Right renal cortex interstitium (tissue), 3 donors: ENCODE data around the gene AP3S1. TPM values are rescaled to one million over a fixed set of nuclear protein-coding genes. Genes with fewer than 3 reads are reported as not detected.
"Not testable (repeated sequence)": the region's sequence is repeated elsewhere in the genome, so short reads cannot be mapped to it uniquely, and the experiment has no call there.

Source experiments
- DNase-seq, 3 donors: peaks; one replicate each; pipeline ENCODE4 v3.0.0-alpha.2; 2013; ENCODE audit warnings: low read depth in 3 of 3, low spot score in 2 of 3
- polyA plus RNA-seq, 3 donors: library from polyadenylated mRNA; unstranded; fragments of 120-200 nt; gene quantifications; one replicate each; pipeline ENCODE4 v1.2.1, GENCODE V29; 2013; ENCODE audit not compliant: insufficient read length in 3 of 3

Gene AP3S1
- polyA plus RNA-seq, 3 donors, result 119 to 139 (median 138) TPM

GRCh38 chr5:115859378-115859777 lies 17.6 kb downstream of the AP3S1 start:
- no peak for DNase-seq

GRCh38 chr5:115869256-115869795 lies 27.6 kb downstream of the AP3S1 start:
- no peak for DNase-seq

- DNase-seq, result no peak
These were observed 30.7 kb downstream of the AP3S1 start for GRCh38 chr5:115872447-115872846.

- DNase-seq, result no peak
These were observed 31.7 kb downstream of the AP3S1 start for GRCh38 chr5:115873392-115873791.

GRCh38 chr5:115875447-115875846 lies 33.7 kb downstream of the AP3S1 start:
- no peak for DNase-seq

GRCh38 chr5:115877342-115877741 lies 35.6 kb downstream of the AP3S1 start:
- DNase-seq, result not testable (repeated sequence)

- DNase-seq, result not testable (repeated sequence)
These were observed 40.7 kb downstream of the AP3S1 start for GRCh38 chr5:115882434-115882833.

GRCh38 chr5:115884704-115885103 lies 43.0 kb downstream of the AP3S1 start:
- no peak for DNase-seq

- DNase-seq, result not testable (repeated sequence)
These were observed 43.5 kb downstream of the AP3S1 start for GRCh38 chr5:115885208-115885607.

GRCh38 chr5:115888027-115888426 lies 46.3 kb downstream of the AP3S1 start:
- no peak for DNase-seq

GRCh38 chr5:115892021-115892420 lies 50.3 kb downstream of the AP3S1 start:
- no peak for DNase-seq

GRCh38 chr5:115894342-115894741 lies 52.6 kb downstream of the AP3S1 start:
- DNase-seq, result no peak

GRCh38 chr5:115895821-115896220 lies 54.1 kb downstream of the AP3S1 start:
- no peak for DNase-seq

GRCh38 chr5:115898656-115899055 lies 56.9 kb downstream of the AP3S1 start:
- DNase-seq, result no peak

- DNase-seq, result no peak
These were observed 65.4 kb downstream of the AP3S1 start for GRCh38 chr5:115907177-115907576.

GRCh38 chr5:115913623-115914400 lies 72.1 kb downstream of the AP3S1 start:
- DNase-seq, result not testable (repeated sequence)

GRCh38 chr5:115920171-115920725 lies 78.5 kb downstream of the AP3S1 start:
- DNase-seq, result no peak

GRCh38 chr5:115928578-115929407 lies 87.1 kb downstream of the AP3S1 start:
- not testable (repeated sequence) for DNase-seq

GRCh38 chr5:115930171-115930570 lies 88.4 kb downstream of the AP3S1 start:
- DNase-seq, result not testable (repeated sequence)

- no peak for DNase-seq
These were observed 89.0 kb downstream of the AP3S1 start for GRCh38 chr5:115930630-115931337.

GRCh38 chr5:115932991-115933390 lies 91.3 kb downstream of the AP3S1 start:
- DNase-seq, result no peak
